SH-SY5Y (cell line): ENCODE measurements around the gene COQ8A.
A peak's percentile ranks its signal among the peaks of the same experiment; 100 is the strongest.

Source experiments
- GATA2 ChIP-seq: IDR thresholded peaks from 2 replicates; pipeline ENCODE4 v1.6.1; 2011; ENCODE audit warnings: mild to moderate bottlenecking, low read depth, low read length
- GATA3 ChIP-seq: IDR thresholded peaks from 2 replicates; pipeline ENCODE4 v1.6.1; 2011; ENCODE audit warnings: low read depth, mild to moderate bottlenecking, low read length, moderate library complexity

The COQ8A gene

GRCh38 chr1:226908419-226908818, 31.7 kb upstream of the COQ8A start:
- TF ChIP-seq GATA3 (no peak), GATA2 (no peak)

DNA sequence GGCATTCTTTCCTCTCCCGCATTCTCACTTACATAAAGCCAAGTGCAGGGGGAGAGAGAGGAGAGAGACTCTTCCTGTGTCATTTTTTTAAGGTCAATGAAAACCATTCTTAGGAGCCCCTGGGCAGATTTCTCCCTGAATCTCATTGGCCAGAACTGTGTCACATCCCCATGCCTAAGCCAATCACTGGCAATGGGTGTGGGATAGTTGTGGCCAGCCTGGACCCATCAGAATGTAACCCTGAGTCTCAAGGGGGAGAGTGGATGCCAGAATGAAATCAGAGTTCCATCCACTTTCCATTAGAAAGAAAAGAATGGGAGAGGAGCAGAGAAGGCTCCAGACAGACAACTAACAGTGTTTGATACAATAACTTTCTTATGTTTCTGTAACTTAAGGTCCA, 31.2 kb upstream of the COQ8A start:
- TF ChIP-seq GATA3 (no peak), GATA2 (no peak)

- no peak for TF ChIP-seq GATA2
- no peak for TF ChIP-seq GATA3
Observed at GRCh38 chr1:226912587-226913176, 27.4 kb upstream of the COQ8A start.

GRCh38 chr1:226915672-226915995, 24.5 kb upstream of the COQ8A start:
- no peak for TF ChIP-seq GATA3
- TF ChIP-seq GATA2 = no peak

GRCh38 chr1:226916497-226916896, 23.6 kb upstream of the COQ8A start:
- no peak for TF ChIP-seq GATA3
- no peak for TF ChIP-seq GATA2

- no peak for TF ChIP-seq GATA2
- no peak for TF ChIP-seq GATA3
Observed at GRCh38 chr1:226919587-226919986, 20.5 kb upstream of the COQ8A start.

DNA sequence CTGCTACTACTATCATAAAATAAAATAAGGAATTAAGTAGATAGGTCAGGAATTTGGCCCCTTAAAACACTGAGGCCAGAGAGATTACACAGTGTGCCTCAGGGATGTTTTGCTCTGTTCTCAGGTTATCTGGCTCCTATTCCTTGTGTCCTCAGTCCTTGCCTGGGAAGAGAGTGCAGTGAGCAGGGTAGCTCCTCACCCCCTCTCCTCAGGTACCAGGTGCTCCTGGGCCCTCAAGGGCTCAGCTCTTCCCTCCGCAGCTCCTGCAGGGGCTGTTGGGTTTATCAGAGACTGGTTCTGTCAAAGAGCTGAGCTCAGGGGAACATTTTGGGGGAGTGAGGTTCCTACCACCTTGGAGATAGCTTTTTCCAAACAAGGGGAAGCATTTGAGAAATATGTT, 20.1 kb upstream of the COQ8A start:
- TF ChIP-seq GATA2 (no peak), GATA3 (no peak)

DNA sequence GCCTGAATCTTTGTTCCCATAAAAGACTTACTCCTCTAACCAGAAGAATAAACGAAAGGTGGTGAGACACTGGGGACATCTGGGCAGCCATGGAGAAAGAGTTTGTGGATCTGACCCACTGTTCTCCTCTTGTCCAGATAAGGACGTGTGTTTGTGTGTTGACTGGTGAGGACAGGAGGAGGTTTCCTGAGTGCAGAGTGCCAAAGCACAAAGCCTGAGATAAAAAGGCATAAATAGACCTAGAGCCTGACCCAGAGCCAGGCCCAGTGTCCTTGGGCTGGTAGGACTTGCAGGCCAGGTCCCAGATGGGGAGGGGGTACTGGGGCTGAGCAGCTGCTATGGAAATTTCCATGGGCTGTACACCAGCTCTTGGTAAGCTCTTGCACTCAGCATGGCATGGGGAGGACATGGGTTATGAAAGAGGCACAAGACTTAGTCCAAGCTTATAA, 19.6 kb upstream of the COQ8A start:
- TF ChIP-seq GATA2 (no peak), GATA3 (no peak)

DNA sequence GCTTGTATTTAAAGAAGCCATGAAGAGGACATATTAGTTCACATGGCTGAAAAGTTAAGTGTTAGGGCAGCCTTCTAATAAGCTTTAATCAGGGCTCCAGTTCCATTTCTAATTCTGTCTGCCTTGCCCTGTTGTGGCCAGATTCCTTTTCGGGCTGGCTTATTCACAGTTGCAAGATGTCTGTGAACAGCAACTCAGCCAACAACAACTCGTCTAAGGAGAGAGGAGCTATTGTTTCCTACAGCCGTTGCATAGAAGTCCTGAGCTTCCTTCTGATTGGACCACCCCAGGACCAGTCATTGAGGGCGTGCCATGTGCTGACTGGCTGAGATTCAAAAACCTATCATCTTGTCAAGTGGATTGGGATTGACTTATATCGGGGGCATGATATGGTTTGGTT, 18.6 kb upstream of the COQ8A start:
- TF ChIP-seq GATA2 = no peak
- no peak for TF ChIP-seq GATA3

DNA sequence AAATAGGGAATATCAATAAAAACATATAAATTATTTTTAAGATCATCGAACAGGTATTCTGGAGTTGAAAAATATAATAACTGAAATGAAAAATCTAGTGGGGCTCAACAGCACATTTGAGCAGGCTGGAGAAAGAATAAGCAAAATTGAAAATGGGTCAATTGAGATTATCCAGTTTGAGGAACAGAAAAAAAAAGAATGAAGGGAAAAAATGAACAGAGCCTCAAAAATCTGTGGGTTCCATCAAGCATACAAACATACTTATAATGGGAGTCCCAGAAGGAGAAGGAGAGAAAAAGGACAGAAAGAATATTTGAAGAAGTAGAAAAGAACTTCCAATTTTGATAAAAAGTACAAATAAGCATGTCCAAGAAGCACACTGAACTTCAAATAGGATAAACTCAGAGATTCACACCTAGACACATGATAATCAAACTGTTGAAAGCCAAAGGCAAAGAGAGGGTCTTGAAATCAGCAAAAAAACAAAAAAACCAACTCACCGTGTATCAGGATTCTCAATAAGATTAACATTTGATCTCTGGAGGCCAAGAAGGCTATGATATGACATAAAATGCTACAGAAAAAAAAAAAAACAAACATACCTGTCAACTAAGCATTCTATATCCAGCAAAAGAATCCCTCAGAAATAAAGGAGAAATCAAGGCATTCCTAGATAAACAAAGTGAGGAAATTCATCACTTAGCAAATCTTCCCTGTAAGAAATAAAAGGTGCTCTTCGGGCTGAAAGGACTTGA, 5.4 kb upstream of the COQ8A start:
- TF ChIP-seq GATA2 (no peak), GATA3 (no peak)

GRCh38 chr1:226937940-226938725, 2.0 kb upstream of the COQ8A start:
- TF ChIP-seq GATA2 (no peak), GATA3 (no peak)

DNA sequence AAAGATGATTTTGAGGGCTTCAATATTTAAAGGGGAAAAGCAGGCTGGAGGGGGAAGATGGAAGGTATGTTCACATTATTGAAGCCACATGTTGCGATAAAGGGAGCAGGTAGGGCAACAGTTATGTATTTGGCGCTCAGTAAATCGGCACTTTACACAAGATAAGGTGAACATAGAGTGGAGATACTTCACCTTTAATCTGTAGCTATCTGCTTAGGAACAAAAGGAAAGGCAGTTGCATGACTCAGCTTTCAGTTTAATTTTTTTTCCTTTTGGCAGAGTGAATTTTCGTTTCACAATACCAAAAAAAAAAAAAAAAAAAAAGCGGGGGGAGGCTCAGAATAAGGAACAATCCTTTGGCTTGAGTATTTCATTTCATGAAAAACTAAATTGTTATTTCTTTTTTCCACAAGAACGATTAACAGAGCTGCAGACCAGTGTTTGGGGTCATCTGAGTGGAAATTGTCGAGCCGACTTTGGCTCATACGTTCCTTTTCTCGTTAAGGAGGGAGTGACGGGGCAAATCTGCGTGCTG, 1.1 kb upstream of the COQ8A start:
- TF ChIP-seq GATA2 (no peak), GATA3 (no peak)

GRCh38 chr1:226939438-226940028, 561 bp upstream of the COQ8A start:
- TF ChIP-seq GATA3 (no peak), GATA2 (peak; percentile 27; the same call in 1 of the 2 replicates)

GRCh38 chr1:226940806-226941067, 643 bp downstream of the COQ8A start:
- TF ChIP-seq GATA2 (no peak), GATA3 (no peak)

DNA sequence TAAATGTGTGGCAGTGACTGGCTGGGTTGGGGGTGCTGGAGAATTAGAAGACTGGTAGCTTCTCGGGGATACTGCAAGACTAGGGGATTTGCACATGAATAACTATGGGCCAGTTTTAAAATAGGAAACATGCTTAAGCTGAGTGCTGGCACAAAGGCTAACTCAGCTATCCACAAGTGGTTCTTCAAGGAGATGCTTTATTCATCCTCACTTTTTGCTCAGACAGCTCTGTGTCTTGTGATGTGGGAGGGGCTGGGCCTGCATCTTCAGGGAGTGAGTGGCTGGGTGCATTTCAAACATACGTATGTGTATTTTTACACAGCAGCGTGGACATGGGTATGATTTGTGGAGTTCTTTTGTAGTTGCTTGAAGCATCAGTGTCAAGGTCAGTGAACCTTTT, 2.3 kb downstream of the COQ8A start:
- TF ChIP-seq GATA2 = no peak

GRCh38 chr1:226943156-226943555, 3.1 kb downstream of the COQ8A start:
- TF ChIP-seq GATA2 (no peak), GATA3 (no peak)
